Keratinocyte (primary cell): ENCODE data around the gene IRF6. TPM values are rescaled to one million over a fixed set of nuclear protein-coding genes. Genes with fewer than 3 reads are reported as not detected.

Experiments used
- DNase-seq: peaks from one replicate; pipeline ENCODE4 v3.0.0-alpha.2; 2011; ENCODE audit warnings: low read depth, missing footprints, low spot score
- FAIRE-seq: peaks from 2 replicates; lab custom pipeline; 2011; peaks lifted over from hg19 to GRCh38; lab: Jason Lieb, UNC
- H2AFZ ChIP-seq: 2 replicates; pipeline ENCODE4 v1.6.0; 2012; ENCODE audit warnings: low read length, control low read depth, inconsistent platforms; ENCODE audit not compliant: control insufficient read depth
- H3K27ac ChIP-seq: 2 replicates; pipeline ENCODE4 v1.5.1; 2011; ENCODE audit warnings: low read length; ENCODE audit not compliant: control insufficient read depth, insufficient read depth
- H3K27me3 ChIP-seq: 3 replicates; pipeline ENCODE4 v1.6.0; 2011; ENCODE audit warnings: low read length; ENCODE audit not compliant: control insufficient read depth, insufficient read depth; ENCODE audit errors: extremely low read depth
- H3K36me3 ChIP-seq, 2 experiments: 2 replicates in 1 of 2; 3 replicates in 1 of 2; pipeline ENCODE4 v1.5.1; 2011; ENCODE audit warnings: low read length in 2 of 2, mild to moderate bottlenecking in 1 of 2; ENCODE audit not compliant: control insufficient read depth in 2 of 2, insufficient read depth in 2 of 2; ENCODE audit errors: extremely low read depth in 1 of 2
- H3K4me1 ChIP-seq: 3 replicates; pipeline ENCODE4 v1.5.1; 2011; ENCODE audit warnings: low read length; ENCODE audit not compliant: control insufficient read depth, insufficient read depth; ENCODE audit errors: extremely low read depth
- H3K4me2 ChIP-seq: 3 replicates; pipeline ENCODE4 v1.6.0; 2011; ENCODE audit warnings: low read depth, low read length; ENCODE audit not compliant: control insufficient read depth, insufficient read depth; ENCODE audit errors: extremely low read depth
- H3K4me3 ChIP-seq, 3 experiments: fragments of 200-600 bp in 1 of 3; sonication (generic) in 1 of 3; 2 replicates in 2 of 3; 3 replicates in 1 of 3; pipeline ENCODE4 v1.5.1; 2011 to 2016; ENCODE audit warnings: low read length in 3 of 3, mild to moderate bottlenecking in 3 of 3, control low read depth in 2 of 3, inconsistent platforms in 1 of 3, low read depth in 1 of 3, mixed read lengths in 1 of 3, mixed run types in 1 of 3, moderate library complexity in 1 of 3; ENCODE audit not compliant: control insufficient read depth in 2 of 3, insufficient read depth in 2 of 3; ENCODE audit errors: extremely low read depth in 1 of 3
- H3K79me2 ChIP-seq: 2 replicates; pipeline ENCODE4 v1.6.0; 2012; ENCODE audit warnings: low read length; ENCODE audit not compliant: control insufficient read depth, insufficient read depth
- H3K9ac ChIP-seq: 3 replicates; pipeline ENCODE4 v1.6.0; 2011; ENCODE audit warnings: low read length; ENCODE audit not compliant: control insufficient read depth, insufficient read depth; ENCODE audit errors: extremely low read depth
- H3K9me1 ChIP-seq: 3 replicates; pipeline ENCODE4 v1.6.0; 2011; ENCODE audit warnings: low read length; ENCODE audit not compliant: control insufficient read depth, insufficient read depth; ENCODE audit errors: extremely low read depth
- H3K9me3 ChIP-seq: 2 replicates; pipeline ENCODE4 v1.5.1; 2012; ENCODE audit warnings: low read depth, low read length; ENCODE audit not compliant: control insufficient read depth
- H4K20me1 ChIP-seq: 3 replicates; pipeline ENCODE4 v1.6.0; 2011; ENCODE audit warnings: low read length; ENCODE audit not compliant: control insufficient read depth, insufficient read depth; ENCODE audit errors: extremely low read depth
- EZH2 ChIP-seq: IDR thresholded peaks from one replicate; pipeline ENCODE4 v1.6.1; 2012; ENCODE audit warnings: inconsistent platforms, mild to moderate bottlenecking, low read length, moderate library complexity
- dilution Hi-C: fragments of 300-500 bp; cut with MboI; formaldehyde crosslinking; loops from one replicate; pipeline ENCODE4 v1.7.0; 2020; ENCODE audit warnings: low sequenced_read_pairs; ENCODE audit not compliant: extremely low pct_ligation_motif_present
- polyA plus RNA-seq, 5 experiments: library from polyadenylated mRNA; depleted of rRNA in 3 of 5; stranded (reverse) in 3 of 5; stranded (forward) in 1 of 5; unstranded in 1 of 5; fragments of >200 nt; gene quantifications; 1 replicate in 1 of 5; 2 replicates in 3 of 5; 3 replicates in 1 of 5; pipeline versions ENCODE4 v1.2.1 to v1.2.3, GENCODE V29; 2011 to 2012; ENCODE audit warnings: missing spikeins in 2 of 5, low read depth in 1 of 5, low replicate concordance in 1 of 5
- TF ChIP-seq, protein P1 (sequence below), 3 experiments: IDR thresholded peaks in 1 of 3; conservative IDR thresholded peaks in 1 of 3; optimal IDR thresholded peaks in 1 of 3; 2 replicates in 2 of 3; 3 replicates in 1 of 3; pipeline versions ENCODE3 to v1.5.1; 2011; ENCODE audit warnings: low read length in 3 of 3, mild to moderate bottlenecking in 3 of 3, moderate library complexity in 2 of 3, control low read depth in 1 of 3, inconsistent platforms in 1 of 3; ENCODE audit not compliant: insufficient read depth in 2 of 3; ENCODE audit errors: extremely low read depth in 1 of 3

The IRF6 gene
- polyA plus RNA-seq, 1 donor (not counting 4 experiments of a cell fraction or from before 2014, with no cell fraction given): 476 TPM

DNA sequence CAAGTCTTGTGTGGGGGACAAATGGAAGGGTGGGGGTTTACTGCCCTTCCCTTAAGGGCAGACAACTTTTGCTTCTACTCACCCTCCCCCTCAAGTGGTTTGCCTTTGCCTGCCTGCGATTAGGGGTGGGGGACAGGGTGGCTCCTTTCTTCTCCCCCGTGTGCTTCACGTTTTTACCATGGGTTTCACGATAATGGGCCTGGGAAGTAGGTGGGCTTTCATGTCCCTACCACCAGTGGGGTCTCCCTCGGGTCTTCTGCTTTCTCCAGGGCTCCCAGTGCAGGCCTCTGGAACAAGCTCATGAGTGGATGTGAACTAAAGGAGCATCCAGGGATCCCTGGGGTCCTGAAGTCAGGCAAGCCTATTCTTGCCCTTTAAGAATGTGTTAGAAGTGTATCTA, 43.4 kb upstream of the IRF6 start:
- Histone ChIP-seq H2AFZ (no peak overlapping the region), H3K79me2 (peaks cover 11% of the 10 kb centered on the region), H3K9ac (no peak overlapping the region), H3K4me1 (no peaks in the 10 kb centered on the region), H4K20me1 (no peaks in the 10 kb centered on the region), H3K4me3 (no peak overlapping the region), H3K36me3 (peaks cover 15 to 57% of the 10 kb centered on the region in 2 experiments), H3K4me2 (no peak overlapping the region), H3K9me1 (no peaks in the 10 kb centered on the region), H3K27ac (no peak overlapping the region), H3K27me3 (no peaks in the 10 kb centered on the region), H3K9me3 (no peaks in the 10 kb centered on the region)
- dilution Hi-C loops: loop anchor here (25.0 kb wide), 1 partner anchor 138 kb away; no protein-coding TSS in a partner anchor
- DNase-seq (no peak), FAIRE-seq (no peak)
- TF ChIP-seq, protein P1, sequence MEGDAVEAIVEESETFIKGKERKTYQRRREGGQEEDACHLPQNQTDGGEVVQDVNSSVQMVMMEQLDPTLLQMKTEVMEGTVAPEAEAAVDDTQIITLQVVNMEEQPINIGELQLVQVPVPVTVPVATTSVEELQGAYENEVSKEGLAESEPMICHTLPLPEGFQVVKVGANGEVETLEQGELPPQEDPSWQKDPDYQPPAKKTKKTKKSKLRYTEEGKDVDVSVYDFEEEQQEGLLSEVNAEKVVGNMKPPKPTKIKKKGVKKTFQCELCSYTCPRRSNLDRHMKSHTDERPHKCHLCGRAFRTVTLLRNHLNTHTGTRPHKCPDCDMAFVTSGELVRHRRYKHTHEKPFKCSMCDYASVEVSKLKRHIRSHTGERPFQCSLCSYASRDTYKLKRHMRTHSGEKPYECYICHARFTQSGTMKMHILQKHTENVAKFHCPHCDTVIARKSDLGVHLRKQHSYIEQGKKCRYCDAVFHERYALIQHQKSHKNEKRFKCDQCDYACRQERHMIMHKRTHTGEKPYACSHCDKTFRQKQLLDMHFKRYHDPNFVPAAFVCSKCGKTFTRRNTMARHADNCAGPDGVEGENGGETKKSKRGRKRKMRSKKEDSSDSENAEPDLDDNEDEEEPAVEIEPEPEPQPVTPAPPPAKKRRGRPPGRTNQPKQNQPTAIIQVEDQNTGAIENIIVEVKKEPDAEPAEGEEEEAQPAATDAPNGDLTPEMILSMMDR (optimal IDR thresholded peaks at IDR 0.05 in 1 of 3, IDR thresholded peaks at IDR 0.05 in 1 of 3, conservative IDR thresholded peaks at IDR 0.05 in 1 of 3; ENCODE audit: extremely low read depth in 1 of 3, insufficient read depth in 2 of 3, low read length in 3 of 3): no peak
- no peak for TF ChIP-seq EZH2

DNA sequence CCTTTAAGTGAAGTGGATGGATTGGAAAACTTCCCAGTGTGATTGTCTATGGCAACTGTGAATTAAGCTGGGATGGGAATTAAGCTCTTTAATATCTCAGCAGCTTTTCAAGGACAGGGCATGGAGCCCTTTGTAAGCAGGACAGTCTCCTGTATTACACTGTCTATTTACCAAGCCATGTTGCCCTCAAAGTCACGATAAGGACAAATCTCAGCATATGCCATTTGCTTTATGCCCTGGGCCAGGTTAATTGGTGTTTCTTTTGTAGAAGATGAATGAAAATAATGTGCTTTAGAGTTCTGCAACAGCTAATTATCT, 39.4 kb upstream of the IRF6 start:
- FAIRE-seq (no peak), DNase-seq (no peak)
- Histone ChIP-seq H3K4me2 (no peak overlapping the region), H3K27me3 (no peaks in the 10 kb centered on the region), H3K9me3 (no peaks in the 10 kb centered on the region), H2AFZ (no peak overlapping the region), H3K4me3 (no peak overlapping the region), H3K4me1 (peaks cover 5% of the 10 kb centered on the region), H3K9me1 (peaks cover 2% of the 10 kb centered on the region), H3K27ac (no peak overlapping the region), H3K9ac (no peak overlapping the region), H4K20me1 (no peaks in the 10 kb centered on the region), H3K79me2 (peaks cover 14% of the 10 kb centered on the region), H3K36me3 (peaks cover 34 to 66% of the 10 kb centered on the region in 2 experiments)
- no peak for TF ChIP-seq EZH2
- TF ChIP-seq, protein P1 (optimal IDR thresholded peaks at IDR 0.05 in 1 of 3, IDR thresholded peaks at IDR 0.05 in 1 of 3, conservative IDR thresholded peaks at IDR 0.05 in 1 of 3; ENCODE audit: extremely low read depth in 1 of 3, insufficient read depth in 2 of 3, low read length in 3 of 3): no peak
- dilution Hi-C loops: loop anchor here (25.0 kb wide), 1 partner anchor 142 kb away; no protein-coding TSS in a partner anchor
